SU-DHL-6 (cell line): ENCODE results near the gene DLGAP3.

ENCODE experiments used
- CTCF ChIP-seq: fragments of 200-600 bp; sonication (generic); IDR thresholded peaks from one replicate; pipeline ENCODE4 v1.5.1; 2017; ENCODE audit warnings: antibody characterized with exemption, mild to moderate bottlenecking, low read length, moderate library complexity; ENCODE audit not compliant: insufficient read depth, poor library complexity, severe bottlenecking
- EZH2phosphoT487 ChIP-seq: fragments of 200-600 bp; sonication (generic), shearing (Covaris generic); conservative IDR thresholded peaks from 2 replicates; pipeline ENCODE4 v1.6.1; 2018; ENCODE audit warnings: mild to moderate bottlenecking, antibody characterized with exemption, low read length, moderate library complexity, mixed read lengths

DNA sequence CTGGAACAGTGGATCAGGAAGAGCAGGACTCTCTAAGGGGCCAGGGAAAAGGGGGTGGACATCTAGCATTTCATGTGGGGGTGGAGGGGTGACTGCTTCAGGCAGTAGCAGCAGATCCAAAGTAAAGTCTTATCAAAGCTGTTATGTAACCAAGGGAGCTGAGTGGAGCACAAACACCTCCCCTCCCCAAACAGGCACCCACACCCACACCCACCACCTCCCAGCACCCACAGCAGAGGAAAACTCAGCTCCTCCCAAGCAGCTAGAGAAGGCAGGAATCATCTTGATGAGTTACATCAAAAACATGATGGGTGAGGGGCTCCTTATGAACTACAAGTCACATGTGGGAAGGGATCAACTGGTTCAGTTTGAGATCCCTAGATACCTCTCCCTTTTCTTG lies 6.0 kb downstream of the DLGAP3 start:
- TF ChIP-seq CTCF = no peak
- TF ChIP-seq EZH2phosphoT487 = no peak
